Endothelial cell of umbilical vein (primary cell): ENCODE measurements around the gene ZDHHC14.

Experiments
- FOS ChIP-seq: IDR thresholded peaks from 2 replicates; pipeline ENCODE4 v1.6.1; 2011; ENCODE audit warnings: mild to moderate bottlenecking, low read length, moderate library complexity, borderline replicate concordance; ENCODE audit not compliant: insufficient read depth
- TF ChIP-seq, protein P1 (sequence below), 2 donors: IDR thresholded peaks; 1 replicate in 1 of 2; 2 replicates in 1 of 2; pipeline ENCODE4 v1.5.1; 2011; ENCODE audit warnings: low read length in 2 of 2, mild to moderate bottlenecking in 2 of 2, moderate library complexity in 2 of 2, control low read depth in 1 of 2, inconsistent platforms in 1 of 2, low read depth in 1 of 2; ENCODE audit not compliant: insufficient read depth in 1 of 2; ENCODE audit errors: extremely low read depth in 1 of 2

DNA sequence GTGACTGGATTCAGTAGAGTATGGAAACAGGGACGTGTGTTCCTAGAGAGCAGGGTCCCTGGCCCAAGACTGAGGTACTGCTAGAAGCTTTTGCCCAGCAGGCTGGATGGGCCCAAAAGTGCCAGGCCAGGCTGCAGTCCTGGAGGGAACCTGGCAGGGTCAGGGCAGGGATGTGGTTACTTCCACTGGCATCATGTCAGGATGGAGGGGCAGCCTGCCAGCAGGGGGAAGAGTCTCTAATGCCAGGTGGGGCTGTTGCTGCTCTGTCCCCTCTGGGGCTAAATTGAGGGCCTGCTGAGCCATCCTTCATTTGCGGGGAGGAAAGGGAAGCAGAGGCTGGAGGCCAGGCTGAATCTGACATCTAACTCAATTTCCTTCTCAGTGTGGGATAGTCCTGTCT lies 17.2 kb downstream of the ZDHHC14 start:
- TF ChIP-seq, protein P1, sequence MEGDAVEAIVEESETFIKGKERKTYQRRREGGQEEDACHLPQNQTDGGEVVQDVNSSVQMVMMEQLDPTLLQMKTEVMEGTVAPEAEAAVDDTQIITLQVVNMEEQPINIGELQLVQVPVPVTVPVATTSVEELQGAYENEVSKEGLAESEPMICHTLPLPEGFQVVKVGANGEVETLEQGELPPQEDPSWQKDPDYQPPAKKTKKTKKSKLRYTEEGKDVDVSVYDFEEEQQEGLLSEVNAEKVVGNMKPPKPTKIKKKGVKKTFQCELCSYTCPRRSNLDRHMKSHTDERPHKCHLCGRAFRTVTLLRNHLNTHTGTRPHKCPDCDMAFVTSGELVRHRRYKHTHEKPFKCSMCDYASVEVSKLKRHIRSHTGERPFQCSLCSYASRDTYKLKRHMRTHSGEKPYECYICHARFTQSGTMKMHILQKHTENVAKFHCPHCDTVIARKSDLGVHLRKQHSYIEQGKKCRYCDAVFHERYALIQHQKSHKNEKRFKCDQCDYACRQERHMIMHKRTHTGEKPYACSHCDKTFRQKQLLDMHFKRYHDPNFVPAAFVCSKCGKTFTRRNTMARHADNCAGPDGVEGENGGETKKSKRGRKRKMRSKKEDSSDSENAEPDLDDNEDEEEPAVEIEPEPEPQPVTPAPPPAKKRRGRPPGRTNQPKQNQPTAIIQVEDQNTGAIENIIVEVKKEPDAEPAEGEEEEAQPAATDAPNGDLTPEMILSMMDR (IDR thresholded peaks at IDR 0.05; ENCODE audit: extremely low read depth in 1 of 2, insufficient read depth in 1 of 2, low read depth in 1 of 2, low read length in 2 of 2): no peak
- TF ChIP-seq FOS: no peak
